Measurements from ENCODE around the gene ERN2. TPM values are rescaled to one million over a fixed set of nuclear protein-coding genes. Genes with fewer than 3 reads are reported as not detected.
A peak's percentile ranks its signal among the peaks of the same experiment; 100 is the strongest.

Gene ERN2
- total and polyA plus RNA-seq, 2 of the 13 experiments (the other 11 are each of a cell fraction or from before 2014, with no cell fraction given) = 2.2 to 3.5 TPM

DNA sequence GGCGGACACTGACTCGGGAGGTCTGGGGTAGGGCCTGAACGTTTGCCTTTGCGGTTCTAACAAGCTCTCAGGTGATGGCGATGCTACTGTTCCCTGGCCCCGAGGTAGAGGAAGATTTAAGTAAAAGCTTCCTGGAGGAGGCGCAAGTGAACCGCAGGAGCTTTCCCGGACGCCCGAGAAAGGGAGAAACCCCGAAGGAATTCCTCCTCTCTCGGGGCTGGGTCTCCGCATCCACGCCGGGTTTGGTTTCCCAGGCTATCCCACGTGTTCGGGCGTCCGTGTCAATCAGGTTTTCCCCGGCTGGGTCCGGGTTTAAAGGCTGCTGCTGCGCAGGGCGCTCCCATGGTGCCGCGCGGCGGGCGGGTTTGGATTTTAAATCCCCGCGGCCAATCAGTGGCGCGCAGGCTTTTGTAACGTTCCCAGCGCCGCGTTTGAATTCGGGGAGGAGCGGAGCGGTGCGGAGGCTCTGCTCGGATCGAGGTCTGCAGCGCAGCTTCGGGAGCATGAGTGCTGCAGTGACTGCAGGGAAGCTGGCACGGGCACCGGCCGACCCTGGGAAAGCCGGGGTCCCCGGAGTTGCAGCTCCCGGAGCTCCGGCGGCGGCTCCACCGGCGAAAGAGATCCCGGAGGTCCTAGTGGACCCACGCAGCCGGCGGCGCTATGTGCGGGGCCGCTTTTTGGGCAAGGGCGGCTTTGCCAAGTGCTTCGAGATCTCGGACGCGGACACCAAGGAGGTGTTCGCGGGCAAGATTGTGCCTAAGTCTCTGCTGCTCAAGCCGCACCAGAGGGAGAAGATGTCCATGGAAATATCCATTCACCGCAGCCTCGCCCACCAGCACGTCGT, 34.4 kb downstream of the ERN2 start, which contains the start of gene PLK1 (continued):
- TF ChIP-seq FOXO4 (CRISPR knock-in tag; conservative IDR thresholded peaks at IDR 0.05) = peak; percentile 96; the same call in 1 of the 2 replicates
- TF ChIP-seq ATM (IDR thresholded peaks at IDR 0.05; ENCODE audit: borderline replicate concordance) = no peak
- peak; percentile 57; the same call in 1 of the 2 replicates for TF ChIP-seq RXRA (CRISPR knock-in tag; IDR thresholded peaks at IDR 0.05)
- TF ChIP-seq U2AF2 (IDR thresholded peaks at IDR 0.05; ENCODE audit: low read depth, low read length) = 0 out of 2 replicates have a peak, but pooled peaks have one; percentile 21
- no peak for TF ChIP-seq HHEX (CRISPR knock-in tag; IDR thresholded peaks at IDR 0.05)
- TF ChIP-seq MATR3 (CRISPR knock-in tag; IDR thresholded peaks at IDR 0.05) = peak; percentile 42; the same call in 1 of the 2 replicates
- TF ChIP-seq, protein P1, sequence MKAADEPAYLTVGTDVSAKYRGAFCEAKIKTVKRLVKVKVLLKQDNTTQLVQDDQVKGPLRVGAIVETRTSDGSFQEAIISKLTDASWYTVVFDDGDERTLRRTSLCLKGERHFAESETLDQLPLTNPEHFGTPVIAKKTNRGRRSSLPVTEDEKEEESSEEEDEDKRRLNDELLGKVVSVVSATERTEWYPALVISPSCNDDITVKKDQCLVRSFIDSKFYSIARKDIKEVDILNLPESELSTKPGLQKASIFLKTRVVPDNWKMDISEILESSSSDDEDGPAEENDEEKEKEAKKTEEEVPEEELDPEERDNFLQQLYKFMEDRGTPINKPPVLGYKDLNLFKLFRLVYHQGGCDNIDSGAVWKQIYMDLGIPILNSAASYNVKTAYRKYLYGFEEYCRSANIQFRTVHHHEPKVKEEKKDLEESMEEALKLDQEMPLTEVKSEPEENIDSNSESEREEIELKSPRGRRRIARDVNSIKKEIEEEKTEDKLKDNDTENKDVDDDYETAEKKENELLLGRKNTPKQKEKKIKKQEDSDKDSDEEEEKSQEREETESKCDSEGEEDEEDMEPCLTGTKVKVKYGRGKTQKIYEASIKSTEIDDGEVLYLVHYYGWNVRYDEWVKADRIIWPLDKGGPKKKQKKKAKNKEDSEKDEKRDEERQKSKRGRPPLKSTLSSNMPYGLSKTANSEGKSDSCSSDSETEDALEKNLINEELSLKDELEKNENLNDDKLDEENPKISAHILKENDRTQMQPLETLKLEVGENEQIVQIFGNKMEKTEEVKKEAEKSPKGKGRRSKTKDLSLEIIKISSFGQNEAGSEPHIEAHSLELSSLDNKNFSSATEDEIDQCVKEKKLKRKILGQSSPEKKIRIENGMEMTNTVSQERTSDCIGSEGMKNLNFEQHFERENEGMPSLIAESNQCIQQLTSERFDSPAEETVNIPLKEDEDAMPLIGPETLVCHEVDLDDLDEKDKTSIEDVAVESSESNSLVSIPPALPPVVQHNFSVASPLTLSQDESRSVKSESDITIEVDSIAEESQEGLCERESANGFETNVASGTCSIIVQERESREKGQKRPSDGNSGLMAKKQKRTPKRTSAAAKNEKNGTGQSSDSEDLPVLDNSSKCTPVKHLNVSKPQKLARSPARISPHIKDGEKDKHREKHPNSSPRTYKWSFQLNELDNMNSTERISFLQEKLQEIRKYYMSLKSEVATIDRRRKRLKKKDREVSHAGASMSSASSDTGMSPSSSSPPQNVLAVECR (CRISPR knock-in tag; IDR thresholded peaks at IDR 0.05; ENCODE audit: borderline replicate concordance) = peak; percentile 100
- TF ChIP-seq PATZ1 (CRISPR knock-in tag; IDR thresholded peaks at IDR 0.05) = 0 out of 2 replicates have a peak, but pooled peaks have one; percentile 20
- no peak for TF ChIP-seq ZKSCAN5 (CRISPR knock-in tag; IDR thresholded peaks at IDR 0.05)
- peak; percentile 79; the same call in 1 of the 2 replicates for TF ChIP-seq ZNF691 (CRISPR knock-in tag; IDR thresholded peaks at IDR 0.05; ENCODE audit: borderline replicate concordance, low read depth)
- no peak for TF ChIP-seq ZNF619 (CRISPR knock-in tag; IDR thresholded peaks at IDR 0.05)
- peak; percentile 100 for TF ChIP-seq ZNF749 (CRISPR knock-in tag; IDR thresholded peaks at IDR 0.05; ENCODE audit: borderline replicate concordance)
- TF ChIP-seq ZNF720 (CRISPR knock-in tag; IDR thresholded peaks at IDR 0.05) = no peak
- TF ChIP-seq EEA1 (CRISPR knock-in tag; IDR thresholded peaks at IDR 0.05; ENCODE audit: borderline replicate concordance) = no peak
- TF ChIP-seq CENPT (CRISPR knock-in tag; IDR thresholded peaks at IDR 0.05; ENCODE audit: low read depth) = peak; percentile 100
- TF ChIP-seq, protein P2, sequence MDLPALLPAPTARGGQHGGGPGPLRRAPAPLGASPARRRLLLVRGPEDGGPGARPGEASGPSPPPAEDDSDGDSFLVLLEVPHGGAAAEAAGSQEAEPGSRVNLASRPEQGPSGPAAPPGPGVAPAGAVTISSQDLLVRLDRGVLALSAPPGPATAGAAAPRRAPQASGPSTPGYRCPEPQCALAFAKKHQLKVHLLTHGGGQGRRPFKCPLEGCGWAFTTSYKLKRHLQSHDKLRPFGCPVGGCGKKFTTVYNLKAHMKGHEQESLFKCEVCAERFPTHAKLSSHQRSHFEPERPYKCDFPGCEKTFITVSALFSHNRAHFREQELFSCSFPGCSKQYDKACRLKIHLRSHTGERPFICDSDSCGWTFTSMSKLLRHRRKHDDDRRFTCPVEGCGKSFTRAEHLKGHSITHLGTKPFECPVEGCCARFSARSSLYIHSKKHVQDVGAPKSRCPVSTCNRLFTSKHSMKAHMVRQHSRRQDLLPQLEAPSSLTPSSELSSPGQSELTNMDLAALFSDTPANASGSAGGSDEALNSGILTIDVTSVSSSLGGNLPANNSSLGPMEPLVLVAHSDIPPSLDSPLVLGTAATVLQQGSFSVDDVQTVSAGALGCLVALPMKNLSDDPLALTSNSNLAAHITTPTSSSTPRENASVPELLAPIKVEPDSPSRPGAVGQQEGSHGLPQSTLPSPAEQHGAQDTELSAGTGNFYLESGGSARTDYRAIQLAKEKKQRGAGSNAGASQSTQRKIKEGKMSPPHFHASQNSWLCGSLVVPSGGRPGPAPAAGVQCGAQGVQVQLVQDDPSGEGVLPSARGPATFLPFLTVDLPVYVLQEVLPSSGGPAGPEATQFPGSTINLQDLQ (CRISPR knock-in tag; IDR thresholded peaks at IDR 0.05) = no peak
- no peak for TF ChIP-seq SCMH1 (CRISPR knock-in tag; IDR thresholded peaks at IDR 0.05; ENCODE audit: borderline replicate concordance)

Data from HepG2 (cell line).